Hepatocyte (in vitro differentiated cells): ENCODE measurements around the gene SGTA. TPM values are rescaled to one million over a fixed set of nuclear protein-coding genes. Genes with fewer than 3 reads are reported as not detected.

ENCODE experiments used
- DNase-seq: peaks from one replicate; pipeline ENCODE4 v3.0.0-alpha.2; 2016; ENCODE audit warnings: low spot score
- H2AFZ ChIP-seq: fragments of 200-600 bp; sonication (generic); 2 replicates; pipeline ENCODE4 v1.6.0; 2016; ENCODE audit warnings: antibody characterized with exemption, mild to moderate bottlenecking
- H3K27ac ChIP-seq: fragments of 200-600 bp; sonication (generic); 2 replicates; pipeline ENCODE4 v1.5.1; 2016; ENCODE audit warnings: mild to moderate bottlenecking
- H3K27me3 ChIP-seq: fragments of 200-600 bp; sonication (generic); 2 replicates; pipeline ENCODE4 v1.6.1; 2016
- H3K36me3 ChIP-seq: fragments of 200-600 bp; sonication (generic); replicated peaks from 2 replicates; pipeline ENCODE4 v1.5.1; 2016; ENCODE audit warnings: low read depth; ENCODE audit not compliant: insufficient read depth
- H3K4me1 ChIP-seq: fragments of 200-600 bp; sonication (generic); 2 replicates; pipeline ENCODE4 v1.5.1; 2016; ENCODE audit warnings: mild to moderate bottlenecking, moderate library complexity; ENCODE audit not compliant: insufficient read depth
- H3K4me2 ChIP-seq: fragments of 200-600 bp; sonication (generic); 2 replicates; pipeline ENCODE4 v1.6.0; 2016
- H3K4me3 ChIP-seq: fragments of 200-600 bp; sonication (generic); 2 replicates; pipeline ENCODE4 v1.5.1; 2016; ENCODE audit warnings: mild to moderate bottlenecking
- H3K79me2 ChIP-seq: fragments of 200-600 bp; sonication (generic); 2 replicates; pipeline ENCODE4 v1.6.0; 2017; ENCODE audit warnings: mild to moderate bottlenecking
- H3K9me2 ChIP-seq: fragments of 200-600 bp; sonication (generic); replicated peaks from 2 replicates; pipeline ENCODE4 v1.6.0; 2017; ENCODE audit warnings: mild to moderate bottlenecking; ENCODE audit not compliant: insufficient read depth
- H3K9me3 ChIP-seq: fragments of 200-600 bp; sonication (generic); 2 replicates; pipeline ENCODE4 v1.5.1; 2016; ENCODE audit warnings: low read depth, mild to moderate bottlenecking
- H4K20me1 ChIP-seq: fragments of 200-600 bp; sonication (generic); 2 replicates; pipeline ENCODE4 v1.6.0; 2016; ENCODE audit warnings: mild to moderate bottlenecking; ENCODE audit not compliant: insufficient read depth, poor library complexity, severe bottlenecking
- CTCF ChIP-seq: fragments of 200-600 bp; sonication (generic); IDR thresholded peaks from 2 replicates; pipeline ENCODE4 v1.5.1; 2016; ENCODE audit warnings: antibody characterized with exemption, mild to moderate bottlenecking; ENCODE audit not compliant: poor library complexity
- EZH2 ChIP-seq: fragments of 200-600 bp; sonication (generic); IDR thresholded peaks from 2 replicates; pipeline ENCODE4 v1.6.1; 2016; ENCODE audit warnings: antibody characterized with exemption, mild to moderate bottlenecking, borderline replicate concordance
- EZH2phosphoT487 ChIP-seq: fragments of 200-600 bp; sonication (generic); IDR thresholded peaks from one replicate; pipeline ENCODE4 v1.6.1; 2018; ENCODE audit warnings: antibody characterized with exemption, mild to moderate bottlenecking, low read depth, moderate library complexity; ENCODE audit not compliant: unreplicated experiment, severe bottlenecking
- WGBS: methylation state at CpG from one replicate; pipeline ENCODE4 v1.1.6; 2016; ENCODE audit warnings: low lambda C conversion rate; ENCODE audit errors: missing lambda C conversion rate; 5-methylcytosine and 5-hydroxymethylcytosine counted together
- polyA plus RNA-seq: library from polyadenylated mRNA; unstranded; fragments of >200 nt; fragmentation: Nextera tagmentation; extraction: Ambion mirVana; gene quantifications from 2 replicates; pipeline ENCODE4 v1.2.1, GENCODE V29; 2016
- total RNA-seq: library from RNA; depleted of rRNA; stranded (reverse); fragments of >200 nt; gene quantifications from 2 replicates; pipeline ENCODE4 v1.2.3, GENCODE V29; 2014

The SGTA gene
- total and polyA plus RNA-seq, 2 experiments from 2014 or later: 37.4 to 62.8 TPM

- H3K27me3 ChIP-seq: peaks cover 20% of the 10 kb centered on the region
- H4K20me1 ChIP-seq: no peaks in the 10 kb centered on the region
- H3K4me1 ChIP-seq: no peaks in the 10 kb centered on the region
- no peaks in the 10 kb centered on the region for H3K9me3 ChIP-seq
- TF ChIP-seq EZH2phosphoT487: no peak
- no peak for TF ChIP-seq CTCF
- TF ChIP-seq EZH2: no peak
- no peaks in the 10 kb centered on the region for H3K36me3 ChIP-seq
- H3K4me3 ChIP-seq: no peak overlapping the region
- no peaks in the 10 kb centered on the region for H3K9me2 ChIP-seq
- H3K79me2 ChIP-seq: no peaks in the 10 kb centered on the region
- H2AFZ ChIP-seq: no peak overlapping the region
- H3K27ac ChIP-seq: no peak overlapping the region
- no peak for DNase-seq
- H3K4me2 ChIP-seq: no peak overlapping the region
- WGBS: 72% methylated on average over 16 of the region's 16 CpGs
Measured at GRCh38 chr19:2727640-2727944, 55.5 kb downstream of the SGTA start.

GRCh38 chr19:2726904-2727639, 56.0 kb downstream of the SGTA start:
- Histone ChIP-seq H3K4me3 (no peak overlapping the region), H3K9me2 (no peaks in the 10 kb centered on the region), H3K4me1 (no peaks in the 10 kb centered on the region), H2AFZ (no peak overlapping the region), H3K4me2 (no peak overlapping the region), H3K79me2 (no peaks in the 10 kb centered on the region), H3K36me3 (no peaks in the 10 kb centered on the region), H3K9me3 (no peaks in the 10 kb centered on the region), H3K27ac (no peak overlapping the region), H4K20me1 (no peaks in the 10 kb centered on the region), H3K27me3 (peaks cover 25% of the 10 kb centered on the region)
- TF ChIP-seq EZH2 (no peak), CTCF (no peak), EZH2phosphoT487 (no peak)
- 43% methylated on average over 25 of the region's 26 CpGs for WGBS
- DNase-seq: no peak

GRCh38 chr19:2726160-2726855, 56.8 kb downstream of the SGTA start:
- no peaks in the 10 kb centered on the region for H3K36me3 ChIP-seq
- H3K9me3 ChIP-seq: no peaks in the 10 kb centered on the region
- H3K9me2 ChIP-seq: no peaks in the 10 kb centered on the region
- DNase-seq: no peak
- no peak overlapping the region for H2AFZ ChIP-seq
- H3K27me3 ChIP-seq: peaks cover 31% of the 10 kb centered on the region
- H3K4me1 ChIP-seq: no peaks in the 10 kb centered on the region
- no peaks in the 10 kb centered on the region for H3K79me2 ChIP-seq
- no peak overlapping the region for H3K4me2 ChIP-seq
- 88% methylated on average over 13 of the region's 15 CpGs for WGBS
- no peak overlapping the region for H3K4me3 ChIP-seq
- TF ChIP-seq EZH2 (no peak), EZH2phosphoT487 (no peak), CTCF (no peak)
- H4K20me1 ChIP-seq: no peaks in the 10 kb centered on the region
- H3K27ac ChIP-seq: no peak overlapping the region
